DMS53 treated with DMSO at 0.1 percent for 48 hours (cell line): ENCODE results near the gene OR4M1.
"Not testable (repeated sequence)": the region's sequence is repeated elsewhere in the genome, so short reads cannot be mapped to it uniquely, and the experiment has no call there.

Experiments used
- DNase-seq: peaks from one replicate; lab custom pipeline; 2025; ENCODE audit not compliant: unreplicated experiment; lab: John Stamatoyannopoulos, UW

Gene OR4M1, protein sequence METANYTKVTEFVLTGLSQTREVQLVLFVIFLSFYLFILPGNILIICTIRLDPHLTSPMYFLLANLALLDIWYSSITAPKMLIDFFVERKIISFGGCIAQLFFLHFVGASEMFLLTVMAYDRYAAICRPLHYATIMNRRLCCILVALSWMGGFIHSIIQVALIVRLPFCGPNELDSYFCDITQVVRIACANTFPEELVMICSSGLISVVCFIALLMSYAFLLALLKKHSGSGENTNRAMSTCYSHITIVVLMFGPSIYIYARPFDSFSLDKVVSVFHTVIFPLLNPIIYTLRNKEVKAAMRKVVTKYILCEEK

DNA sequence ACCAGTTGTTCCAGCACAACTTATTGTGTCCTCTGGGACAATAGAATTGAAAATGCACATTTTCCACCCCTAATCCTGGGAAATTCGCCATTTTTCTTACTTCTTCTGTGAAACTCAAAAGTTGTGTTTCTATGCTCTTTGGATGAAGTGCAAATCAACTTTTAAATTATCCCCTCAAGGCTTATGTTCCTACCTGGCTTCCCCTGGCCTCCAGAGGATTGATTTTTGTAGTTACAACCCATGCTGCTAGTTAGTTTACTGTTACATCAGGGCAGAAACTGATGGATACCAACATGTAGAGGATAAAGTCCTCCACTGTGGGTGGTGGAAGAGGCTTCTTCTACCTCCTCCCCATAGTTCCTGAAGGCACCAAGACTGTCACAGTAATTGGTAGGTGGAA is at the start of gene OR4M1:
Gene OR4M1 (plus strand): TSS at position 301 of the 400 bp plus-strand sequence. CDS start 6,819 bp downstream, outside the sequence.
- not testable (repeated sequence) for DNase-seq

DNA sequence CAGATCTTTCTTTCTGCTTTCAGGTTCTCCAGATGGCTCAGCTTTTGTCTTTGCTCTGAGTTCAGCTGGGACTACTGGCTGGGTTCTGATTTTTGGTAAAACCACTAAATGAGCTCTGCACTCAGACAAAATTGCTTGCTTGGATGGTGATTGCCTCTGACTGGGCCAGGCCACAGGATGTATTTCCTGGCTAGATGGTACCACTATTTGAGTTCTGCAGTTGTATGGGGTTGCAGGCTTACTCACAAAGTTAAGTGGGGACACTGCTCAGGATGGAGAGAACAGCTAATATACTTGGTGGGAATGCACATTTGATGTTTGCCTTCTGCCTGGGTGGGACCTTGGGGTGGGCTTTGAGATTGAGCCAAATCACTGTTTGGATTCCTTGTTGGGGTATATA is 43.9 kb upstream of the OR4M1 start:
- DNase-seq = no peak

DNA sequence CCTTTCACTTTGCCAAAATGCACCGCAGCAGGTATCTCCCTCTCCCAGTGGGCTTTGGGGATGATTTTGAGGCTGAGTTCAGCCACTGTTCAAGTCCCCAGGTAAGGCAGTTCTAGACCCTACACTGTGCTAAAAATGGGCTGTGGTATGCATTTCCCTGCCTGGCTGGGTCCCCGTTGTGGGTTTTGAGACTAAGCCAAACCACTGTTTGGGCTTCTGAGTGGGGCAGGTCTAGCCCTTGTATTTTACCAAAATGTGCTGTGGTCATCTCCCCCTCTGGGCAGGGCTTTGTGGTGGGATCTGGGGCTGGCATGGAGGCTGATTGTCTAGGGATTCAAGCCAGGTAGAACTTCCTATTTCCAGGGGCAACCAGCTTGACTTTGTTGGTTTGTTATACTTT is 43.5 kb upstream of the OR4M1 start:
- no peak for DNase-seq

DNA sequence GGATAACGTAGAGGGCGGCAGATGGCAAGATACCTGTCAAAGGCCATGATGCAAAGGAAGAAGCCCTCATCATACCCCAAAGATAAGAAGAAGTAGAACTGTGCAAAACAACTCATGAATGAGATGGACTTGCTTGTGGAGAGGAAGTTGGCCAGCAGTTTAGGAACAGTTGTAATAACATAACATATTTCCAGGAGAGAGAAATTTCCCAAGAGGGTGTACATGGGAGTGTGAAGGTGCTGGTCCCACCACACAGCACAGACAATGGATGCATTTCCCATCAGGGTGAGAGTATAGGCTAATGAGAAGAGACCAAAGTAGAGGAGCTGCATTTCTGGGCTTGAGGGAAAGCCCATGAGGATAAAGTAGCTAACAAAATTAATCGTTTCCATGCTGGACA is 39.4 kb upstream of the OR4M1 start:
- not testable (repeated sequence) for DNase-seq

DNA sequence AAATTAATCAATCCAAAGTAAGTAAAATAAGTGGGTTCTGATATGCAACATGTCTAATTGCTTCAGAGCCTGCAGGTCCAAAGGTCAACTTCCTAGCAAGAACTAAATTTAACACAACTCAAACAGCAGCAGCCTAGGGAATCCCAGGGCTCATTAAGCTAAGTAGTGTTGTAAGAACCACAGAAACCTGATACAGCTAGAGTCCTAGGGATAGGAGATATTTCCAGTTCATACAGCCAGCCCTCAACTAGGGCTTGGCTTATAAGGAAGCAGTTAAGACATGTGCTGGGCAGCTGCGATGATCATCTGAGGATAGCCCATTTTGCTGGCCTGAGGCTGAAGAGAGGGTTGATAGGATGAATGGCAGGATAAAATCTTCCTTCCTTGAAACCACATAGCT is 30.0 kb upstream of the OR4M1 start, which contains the start of gene OR4Q3:
Gene OR4Q3 (plus strand): TSS at position 316 of the 400 bp plus-strand sequence.
- no peak for DNase-seq

DNA sequence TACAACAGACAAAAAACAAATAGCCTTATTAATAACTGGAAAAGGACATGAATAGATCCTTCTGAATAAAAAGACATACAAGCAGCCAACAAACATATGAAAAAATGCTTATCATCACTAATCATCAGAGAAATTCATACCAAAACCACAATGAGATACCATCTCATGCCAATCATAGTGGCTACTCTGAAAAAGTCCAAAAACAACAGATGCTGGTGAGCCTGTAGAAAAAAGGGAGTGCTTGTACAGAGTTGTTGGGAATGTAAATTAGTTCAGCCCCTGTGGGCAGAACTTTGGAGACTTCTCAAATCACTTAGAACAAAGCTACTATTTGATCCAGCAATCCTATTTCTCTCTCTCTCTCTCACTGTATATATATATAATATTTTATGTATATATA is 21.0 kb upstream of the OR4M1 start:
- not testable (repeated sequence) for DNase-seq

DNA sequence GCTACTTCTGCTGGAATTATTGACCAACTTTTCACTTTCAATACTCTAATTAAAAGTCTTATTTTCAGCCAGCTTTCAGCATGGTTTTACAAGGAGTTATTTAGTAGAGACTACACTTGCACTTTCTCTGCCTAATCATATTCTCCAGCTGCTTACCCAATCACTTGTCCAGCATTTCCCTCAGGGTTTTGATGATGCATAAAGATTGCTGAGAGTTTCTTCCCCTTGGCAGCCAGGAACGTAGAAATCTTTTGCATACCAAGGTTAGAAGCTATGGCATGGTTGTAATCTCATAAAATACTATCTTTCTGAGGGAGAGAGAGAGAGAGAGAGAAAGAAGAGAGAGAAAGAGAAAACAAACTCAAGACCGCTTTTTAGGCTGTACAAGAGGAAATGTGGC is 19.1 kb upstream of the OR4M1 start:
- no peak for DNase-seq

DNA sequence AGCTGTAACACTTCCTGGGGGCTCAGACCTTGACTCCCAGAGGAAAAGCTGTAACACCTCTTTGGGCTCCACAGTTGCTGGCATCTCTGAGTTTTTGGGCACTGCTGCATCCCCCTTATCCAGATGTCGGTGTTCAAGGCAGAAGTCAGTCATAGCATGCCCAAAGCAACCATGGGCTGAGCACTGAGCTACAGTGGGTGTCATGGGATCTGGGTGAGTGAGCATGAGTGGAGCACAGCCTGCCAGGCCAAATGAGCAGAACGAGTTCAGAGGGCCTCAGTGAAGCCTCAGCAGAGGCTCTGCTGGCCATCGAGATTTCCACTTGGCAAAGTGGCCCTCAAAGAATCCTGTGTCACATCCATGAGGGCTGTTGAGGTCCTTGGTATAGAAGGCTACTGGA is 1.8 kb upstream of the OR4M1 start:
- not testable (repeated sequence) for DNase-seq

DNA sequence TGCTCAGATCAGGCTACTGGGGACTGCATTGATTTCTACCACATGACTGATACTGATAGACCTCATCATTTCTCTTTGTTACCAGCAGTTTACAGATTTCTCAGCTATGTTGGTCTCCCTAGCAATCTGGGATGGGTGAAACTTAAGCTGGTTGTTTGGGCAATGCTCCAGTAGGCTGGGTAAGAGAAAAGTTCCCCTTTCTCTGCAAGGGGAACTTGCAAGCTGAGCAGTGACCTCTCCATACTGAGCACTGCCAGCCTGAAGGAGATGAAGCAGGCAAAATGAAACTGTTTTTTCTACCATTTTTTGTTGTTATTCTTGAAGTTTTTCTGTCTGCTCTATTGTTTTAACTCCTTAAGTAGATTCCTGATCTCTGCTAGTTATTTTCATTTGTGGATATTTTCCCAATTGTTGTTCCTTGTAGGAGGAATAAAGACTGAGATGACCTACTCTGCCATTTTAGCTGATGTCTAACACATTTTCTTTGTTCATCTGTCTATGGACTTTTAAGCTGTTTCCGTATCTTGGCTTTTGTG is 1.3 kb upstream of the OR4M1 start:
- no peak for DNase-seq

DNA sequence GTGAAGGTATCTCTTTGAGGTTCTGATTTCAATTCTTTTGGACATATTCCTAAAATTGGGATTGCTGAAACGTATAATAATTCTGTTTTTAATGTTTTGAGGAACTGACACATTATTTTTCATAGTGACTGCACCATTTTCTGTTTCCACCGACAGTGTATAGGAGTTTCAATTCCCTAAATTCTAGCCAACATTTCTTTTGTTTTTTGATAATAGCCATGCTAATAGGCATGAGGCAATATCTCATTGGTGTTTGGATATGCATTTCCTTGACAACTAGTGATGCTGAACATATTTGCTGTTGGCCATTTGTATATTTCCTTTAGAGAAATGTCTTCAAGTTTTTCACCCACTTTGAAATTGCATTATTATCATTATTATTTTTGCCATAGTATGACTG is 850 bp upstream of the OR4M1 start:
- not testable (repeated sequence) for DNase-seq

DNA sequence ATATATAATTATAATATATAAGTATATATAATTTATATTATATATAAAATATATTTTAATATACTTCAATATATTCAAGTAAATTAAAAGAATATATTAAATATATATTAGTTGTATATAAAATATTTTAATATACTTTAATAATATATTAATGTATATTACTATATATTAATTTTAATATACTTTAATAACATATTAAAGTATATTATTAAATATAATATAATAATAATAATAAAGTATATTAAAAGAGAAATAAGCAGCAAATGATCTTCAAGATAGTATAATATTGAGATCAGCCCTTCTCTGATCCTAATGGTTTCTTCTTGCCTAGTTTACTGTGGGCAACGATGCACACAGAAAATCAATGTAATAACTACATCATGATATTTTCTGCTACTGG is 2.3 kb downstream of the OR4M1 start:
- no peak for DNase-seq

DNA sequence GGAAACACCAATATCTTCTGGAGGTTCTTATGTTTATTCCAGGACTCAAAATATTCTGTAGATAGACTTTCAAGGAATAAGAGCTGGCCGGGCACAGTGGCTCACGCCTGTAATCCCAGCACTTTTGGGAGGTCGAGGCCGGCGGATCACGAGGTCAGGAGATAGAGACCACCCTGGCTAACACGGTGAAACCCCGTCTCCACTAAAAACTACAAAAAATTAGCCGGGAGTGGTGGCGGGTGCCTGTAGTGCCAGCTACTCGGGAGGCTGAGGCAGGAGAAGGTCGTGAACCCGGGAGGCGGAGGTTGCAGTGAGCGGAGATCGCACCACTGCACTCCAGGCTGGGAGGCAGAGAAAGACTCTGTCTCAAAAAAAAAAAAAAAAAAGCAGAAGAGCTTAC is 12.5 kb downstream of the OR4M1 start:
- DNase-seq = not testable (repeated sequence)

DNA sequence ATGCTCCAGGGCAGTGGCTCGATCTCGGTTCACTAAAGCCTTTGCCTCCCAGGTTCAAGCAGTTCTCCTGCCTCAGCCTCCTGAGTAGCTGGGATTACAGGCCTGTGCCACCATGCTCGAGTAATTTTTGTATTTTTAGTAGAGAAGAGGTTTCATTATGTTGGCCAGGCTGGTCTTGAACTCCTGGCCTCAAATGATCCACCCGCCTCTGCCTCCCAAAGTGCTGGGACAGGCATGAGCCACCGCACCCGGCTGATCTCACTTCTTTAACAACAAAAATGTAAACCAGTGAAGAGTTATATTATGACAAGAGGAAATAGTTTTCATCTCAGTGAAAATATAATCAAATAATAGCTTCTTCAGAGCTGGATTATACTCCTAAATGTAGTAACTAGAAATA is 14.0 kb downstream of the OR4M1 start:
- DNase-seq = not testable (repeated sequence)

DNA sequence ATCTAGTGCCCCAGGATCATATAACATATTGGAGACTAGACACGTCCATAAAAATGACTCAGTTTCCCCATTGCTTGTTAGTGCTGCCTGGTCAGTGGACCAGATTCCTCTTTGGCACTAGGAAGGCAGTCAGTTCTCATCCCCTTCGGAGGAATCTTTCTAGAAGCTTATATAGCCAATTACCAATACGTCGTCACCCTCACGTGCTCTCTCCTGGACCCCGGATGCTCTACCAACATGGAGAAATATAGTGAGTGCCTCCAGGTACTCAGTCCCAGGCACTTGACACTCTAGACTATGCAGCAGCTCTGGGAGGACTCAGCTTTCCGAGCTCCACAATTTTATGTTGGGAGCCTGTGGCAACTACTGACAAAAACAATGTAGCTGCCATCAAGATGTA is 14.8 kb downstream of the OR4M1 start:
- not testable (repeated sequence) for DNase-seq

DNA sequence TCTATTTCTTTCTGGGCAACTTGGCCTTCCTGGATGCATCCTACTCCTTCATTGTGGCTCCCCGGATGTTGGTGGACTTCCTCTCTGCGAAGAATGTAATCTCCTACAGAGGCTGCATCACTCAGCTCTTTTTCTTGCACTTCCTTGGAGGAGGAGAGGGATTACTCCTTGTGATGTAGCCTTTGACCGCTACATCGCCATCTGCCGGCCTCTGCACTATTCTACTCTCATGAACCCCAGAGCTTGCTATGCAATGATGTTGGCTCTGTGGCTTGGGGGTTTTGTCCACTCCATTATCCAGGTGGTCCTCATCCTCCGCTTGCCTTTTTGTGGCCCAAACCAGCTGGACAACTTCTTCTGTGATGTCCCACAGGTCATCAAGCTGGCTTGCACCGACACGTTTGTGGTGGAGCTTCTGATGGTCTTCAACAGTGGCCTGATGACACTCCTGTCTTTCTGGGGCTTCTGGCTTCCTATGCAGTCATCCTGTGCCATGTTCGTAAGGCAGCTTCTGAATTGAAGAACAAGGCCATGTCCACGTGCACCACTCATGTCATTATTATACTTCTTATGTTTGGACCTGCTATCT is 23.3 kb downstream of the OR4M1 start:
- DNase-seq = not testable (repeated sequence)

DNA sequence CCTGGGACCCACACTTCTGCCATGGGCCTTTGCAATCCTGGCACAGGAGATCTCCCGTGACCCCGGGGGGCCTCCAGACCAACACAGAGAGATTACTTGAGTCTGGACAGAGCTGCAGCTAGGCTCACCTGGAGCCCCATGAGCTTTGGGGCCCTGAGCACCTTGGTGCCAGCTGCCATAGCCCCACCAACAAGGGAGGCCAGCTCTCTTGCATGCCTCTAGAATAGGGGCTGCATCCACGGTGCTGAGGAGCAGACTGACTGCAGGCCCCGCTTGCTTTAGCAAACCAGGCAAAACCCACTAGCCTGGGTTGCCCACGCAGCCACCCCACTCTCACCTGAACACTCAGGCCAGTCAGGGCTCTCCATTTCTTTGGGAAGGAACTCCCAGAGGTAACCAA is 26.6 kb downstream of the OR4M1 start:
- DNase-seq = no peak

DNA sequence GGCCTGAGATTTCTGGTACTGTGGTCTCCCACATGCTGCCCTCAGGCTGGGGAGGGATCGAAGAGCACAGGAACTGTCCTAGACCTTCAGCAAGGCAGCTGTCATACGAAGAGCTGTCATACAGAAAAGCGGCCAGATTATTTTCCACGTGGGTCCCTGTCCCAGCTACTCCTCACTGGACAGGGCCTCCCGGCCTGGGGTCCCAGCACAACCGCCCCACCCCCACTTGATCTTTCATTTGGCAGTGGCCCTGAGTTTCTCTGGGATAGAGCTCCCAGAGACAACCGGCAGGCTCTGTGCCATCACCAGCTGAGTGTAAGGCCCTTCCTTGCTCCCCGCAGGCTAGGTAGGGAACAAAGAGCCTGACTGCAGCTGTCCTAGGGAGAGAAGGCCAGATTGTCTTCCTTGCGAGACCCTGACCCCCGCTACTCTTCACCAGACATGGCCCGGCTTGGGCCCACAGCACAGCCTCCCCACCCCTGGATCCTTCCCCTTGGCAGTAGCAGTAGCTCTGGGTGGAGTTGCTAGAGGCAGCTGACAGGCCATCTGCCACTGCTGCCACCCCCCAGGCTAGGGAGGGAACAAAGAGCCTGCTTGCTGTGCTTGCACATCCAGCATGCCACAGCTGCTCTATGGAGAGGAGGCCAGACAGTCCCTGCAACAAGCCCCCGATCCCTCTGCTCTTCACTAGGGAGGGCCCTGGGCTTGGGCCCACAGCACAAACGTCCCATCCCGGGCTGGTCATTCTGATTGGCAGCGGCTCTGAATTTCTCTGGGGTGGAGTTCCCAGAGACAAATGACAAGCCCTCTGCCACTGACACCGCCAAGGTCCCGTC is 27.2 kb downstream of the OR4M1 start:
- no peak for DNase-seq

DNA sequence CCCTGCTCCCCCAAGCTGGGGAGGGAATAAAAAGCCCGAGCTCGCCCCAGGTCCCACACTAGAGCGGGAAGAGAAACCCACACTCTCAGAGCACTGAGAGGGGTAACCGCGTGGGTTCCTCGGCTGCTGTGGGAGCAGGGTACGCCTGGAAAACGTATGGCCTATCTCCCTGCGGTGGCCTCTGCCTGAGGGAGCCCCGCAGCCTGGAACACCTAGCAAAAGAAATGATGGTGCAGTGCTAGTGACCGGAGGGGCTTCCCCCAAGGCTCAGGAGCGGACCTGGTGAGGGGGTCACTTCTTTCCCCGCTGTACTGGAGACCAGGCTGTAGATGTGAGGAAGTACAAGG is 27.8 kb downstream of the OR4M1 start:
- DNase-seq = no peak

DNA sequence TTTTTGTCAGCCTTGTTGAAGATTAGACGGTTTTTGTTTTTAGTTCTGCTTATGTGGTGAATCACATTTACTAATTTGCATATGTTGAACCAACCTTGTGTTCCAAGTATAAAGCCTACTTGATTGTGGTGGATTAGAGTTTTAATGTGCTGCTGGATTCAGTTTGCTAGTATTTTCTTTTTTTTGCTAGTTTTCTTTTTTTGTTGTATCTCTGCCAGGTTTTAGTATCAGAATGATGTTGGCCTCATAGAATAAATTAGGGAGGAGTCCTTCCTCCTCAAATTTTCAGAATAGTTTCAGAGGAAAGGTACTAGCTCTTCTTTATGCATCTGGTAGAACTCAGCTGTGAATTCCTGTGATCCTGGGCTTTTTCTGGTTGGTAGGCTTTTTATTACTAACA is 30.2 kb downstream of the OR4M1 start, which contains the start of gene OR4N2:
Gene OR4N2 (plus strand): TSS at position 301 of the 400 bp plus-strand sequence. CDS start 23,679 bp downstream, outside the sequence.
- DNase-seq = not testable (repeated sequence)

DNA sequence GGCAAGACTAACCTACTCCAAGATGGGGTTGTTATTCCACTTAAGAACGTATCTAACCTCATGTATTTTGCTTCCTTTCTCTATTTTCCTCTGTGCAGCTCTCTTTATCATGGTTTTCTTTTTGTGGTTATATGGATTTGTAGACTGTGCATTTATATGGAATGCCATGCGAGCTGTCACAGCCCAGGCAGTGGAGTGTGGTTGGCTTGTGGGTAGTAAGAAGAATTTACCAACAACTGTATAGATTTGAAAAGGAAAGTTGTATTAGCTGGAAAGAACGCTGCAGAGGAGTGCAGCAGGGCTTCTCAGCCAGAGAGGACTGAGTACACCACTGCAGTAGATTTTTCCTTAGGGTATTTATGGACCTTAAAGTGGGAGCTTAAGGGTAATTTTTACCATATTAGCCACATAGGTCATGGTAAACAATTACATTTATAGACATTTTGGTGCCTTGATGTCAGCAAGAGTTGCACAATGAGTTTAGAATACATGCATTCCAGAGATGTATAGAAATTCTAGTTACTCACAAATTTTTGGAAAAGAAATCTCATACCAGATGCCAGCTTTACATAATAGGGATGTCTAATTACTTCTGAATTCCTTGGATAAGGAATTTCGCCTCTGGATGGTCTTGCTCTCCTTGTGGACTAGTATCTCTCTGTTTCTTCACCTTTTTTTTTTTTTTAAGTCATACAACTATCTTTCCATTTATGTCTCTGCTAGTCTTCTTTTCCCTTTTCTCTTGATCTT is 40.0 kb downstream of the OR4M1 start:
- DNase-seq = not testable (repeated sequence)

DNA sequence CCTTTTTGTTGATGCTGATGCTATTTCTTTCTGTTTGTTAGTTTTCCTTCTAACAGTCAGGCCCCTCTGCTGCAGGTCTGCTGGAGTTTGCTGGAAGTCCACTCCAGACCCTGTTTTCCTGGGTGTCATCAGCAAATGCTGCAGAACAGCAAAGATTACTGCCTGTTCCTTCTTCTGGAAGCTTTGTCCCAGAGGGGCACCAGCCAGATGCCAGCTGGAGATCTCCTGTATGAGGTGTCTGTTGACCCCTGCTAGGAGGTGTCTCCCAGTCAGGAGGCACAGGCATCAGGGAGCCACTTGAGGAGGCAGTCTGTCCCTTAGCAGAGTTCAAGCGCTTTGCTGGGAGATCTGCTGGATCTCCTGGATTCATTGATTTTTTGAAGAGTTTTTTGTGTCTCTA is 46.6 kb downstream of the OR4M1 start:
- DNase-seq = not testable (repeated sequence)
